ENCODE results near the gene SEMA4G.
A peak's percentile ranks its signal among the peaks of the same experiment; 100 is the strongest.

SEMA4G gene

DNA sequence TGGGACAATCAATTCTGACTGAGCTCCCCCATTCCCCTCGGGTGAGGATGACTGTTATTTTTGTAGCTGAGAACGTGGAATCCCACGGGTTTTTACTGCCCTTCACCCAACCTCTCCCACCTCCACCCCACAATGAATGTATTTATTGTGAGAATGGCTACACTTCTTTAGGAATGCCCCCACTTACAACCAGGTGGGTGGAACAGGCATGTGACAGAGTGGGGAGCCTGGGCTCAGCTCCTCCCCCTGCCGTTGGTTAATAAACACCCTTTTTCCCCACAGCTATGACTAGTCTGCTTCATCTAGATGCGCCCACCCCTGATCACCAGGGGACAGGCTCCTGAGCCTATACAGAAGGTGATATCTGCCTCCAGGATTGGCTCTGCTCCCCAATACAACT, 16.0 kb downstream of the SEMA4G start:
- no peaks in the 10 kb centered on the region for H3K9me2 ChIP-seq (replicated peaks; ENCODE audit: insufficient read depth, low read length)
- H3K27ac ChIP-seq (ENCODE audit: low read length), result no peak overlapping the region
- H4K20me1 ChIP-seq (ENCODE audit: insufficient read depth, low read length), result no peaks in the 10 kb centered on the region
- H3F3A ChIP-seq (ENCODE audit: insufficient read depth, low read length), result 0 out of 2 replicates have a peak, but pooled peaks cover 4% of the 10 kb centered on the region
- H3K9me3 ChIP-seq (replicated peaks; ENCODE audit: insufficient read depth, low read length), result no peaks in the 10 kb centered on the region
- H2AFZ ChIP-seq (ENCODE audit: low read length), result no peak overlapping the region
- 0 out of 2 replicates have a peak, but pooled peaks cover under 1% of the 10 kb centered on the region for H3K36me3 ChIP-seq (replicated peaks; ENCODE audit: insufficient read depth, low read length)
- H3K4me1 ChIP-seq (ENCODE audit: low read length), result peaks cover 21% of the 10 kb centered on the region
- no peak for TF ChIP-seq EZH2phosphoT487 (IDR thresholded peaks at IDR 0.05; ENCODE audit: low read length)
- no peak for TF ChIP-seq EZH2 (optimal IDR thresholded peaks at IDR 0.05; ENCODE audit: low read depth, low read length)
- TF ChIP-seq, protein P1, sequence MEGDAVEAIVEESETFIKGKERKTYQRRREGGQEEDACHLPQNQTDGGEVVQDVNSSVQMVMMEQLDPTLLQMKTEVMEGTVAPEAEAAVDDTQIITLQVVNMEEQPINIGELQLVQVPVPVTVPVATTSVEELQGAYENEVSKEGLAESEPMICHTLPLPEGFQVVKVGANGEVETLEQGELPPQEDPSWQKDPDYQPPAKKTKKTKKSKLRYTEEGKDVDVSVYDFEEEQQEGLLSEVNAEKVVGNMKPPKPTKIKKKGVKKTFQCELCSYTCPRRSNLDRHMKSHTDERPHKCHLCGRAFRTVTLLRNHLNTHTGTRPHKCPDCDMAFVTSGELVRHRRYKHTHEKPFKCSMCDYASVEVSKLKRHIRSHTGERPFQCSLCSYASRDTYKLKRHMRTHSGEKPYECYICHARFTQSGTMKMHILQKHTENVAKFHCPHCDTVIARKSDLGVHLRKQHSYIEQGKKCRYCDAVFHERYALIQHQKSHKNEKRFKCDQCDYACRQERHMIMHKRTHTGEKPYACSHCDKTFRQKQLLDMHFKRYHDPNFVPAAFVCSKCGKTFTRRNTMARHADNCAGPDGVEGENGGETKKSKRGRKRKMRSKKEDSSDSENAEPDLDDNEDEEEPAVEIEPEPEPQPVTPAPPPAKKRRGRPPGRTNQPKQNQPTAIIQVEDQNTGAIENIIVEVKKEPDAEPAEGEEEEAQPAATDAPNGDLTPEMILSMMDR (IDR thresholded peaks at IDR 0.05; ENCODE audit: low read length), result no peak
- no peak overlapping the region for H3K4me3 ChIP-seq (ENCODE audit: low read length)
- no peaks in the 10 kb centered on the region for H3K27me3 ChIP-seq (replicated peaks; ENCODE audit: insufficient read depth, low read length)
- DNase-seq, result no peak
- H3K9ac ChIP-seq (ENCODE audit: low read length), result no peak overlapping the region
- no peak overlapping the region for H3K4me2 ChIP-seq (ENCODE audit: low read depth, low read length)
- H3K79me2 ChIP-seq (ENCODE audit: low read length), result peaks cover 47% of the 10 kb centered on the region

DNA sequence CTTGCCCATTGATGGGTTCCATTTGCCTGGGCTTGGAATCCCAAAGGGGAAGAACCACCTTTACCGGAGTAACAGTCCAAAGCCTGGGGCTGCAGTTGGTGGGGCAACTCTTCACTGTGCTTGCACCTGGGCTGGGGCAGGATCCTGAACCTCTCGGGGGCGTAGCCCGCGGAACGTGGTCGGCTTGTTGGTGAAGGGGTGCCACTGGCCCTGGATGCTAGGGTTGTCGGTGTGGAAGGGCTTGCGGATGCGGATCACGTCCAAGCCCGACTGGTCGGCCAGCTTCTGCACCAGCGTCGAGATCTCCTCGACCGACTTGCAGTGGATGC, 17.3 kb downstream of the SEMA4G start:
- TF ChIP-seq, protein P1 (IDR thresholded peaks at IDR 0.05; ENCODE audit: low read length), result no peak
- no peak for TF ChIP-seq EZH2 (optimal IDR thresholded peaks at IDR 0.05; ENCODE audit: low read depth, low read length)
- TF ChIP-seq EZH2phosphoT487 (IDR thresholded peaks at IDR 0.05; ENCODE audit: low read length), result no peak
- H3F3A ChIP-seq (ENCODE audit: insufficient read depth, low read length), result 0 out of 2 replicates have a peak, but pooled peaks cover 4% of the 10 kb centered on the region

DNA sequence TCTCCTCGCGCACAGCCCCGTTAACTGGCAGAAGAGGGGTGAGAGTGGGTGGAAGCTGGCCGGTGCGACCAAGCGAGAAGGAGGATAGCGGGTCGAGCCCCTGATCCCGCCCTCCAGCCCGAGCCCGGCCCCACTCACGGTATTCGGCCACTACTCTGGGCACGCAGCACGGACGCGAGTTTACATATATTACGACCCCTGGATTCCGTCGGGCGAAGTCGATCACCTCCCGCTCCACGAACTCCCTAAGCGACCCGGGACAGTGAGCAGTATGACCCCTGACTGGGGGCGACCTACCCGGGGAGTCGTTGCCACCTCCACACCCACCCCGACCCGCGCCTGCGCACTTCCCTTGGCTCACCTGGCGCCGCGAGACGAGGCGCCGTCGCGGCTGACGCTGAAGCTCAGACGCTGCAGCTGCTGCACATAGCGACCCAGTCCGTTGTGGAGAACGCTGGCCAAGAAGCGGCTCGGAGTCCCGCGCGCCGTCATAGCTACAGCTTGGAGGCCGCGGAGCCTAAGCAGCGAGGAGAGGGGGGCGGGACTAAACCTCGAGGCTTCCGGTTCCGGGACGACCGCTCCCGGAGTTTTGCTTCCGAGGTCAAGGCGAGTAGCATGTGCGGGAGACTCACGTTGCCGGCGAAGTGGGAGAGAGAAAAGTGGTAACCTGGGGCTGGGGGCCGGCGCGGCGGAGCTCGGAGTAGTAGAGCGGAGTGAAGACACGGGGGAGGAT, 17.8 kb downstream of the SEMA4G start, which contains the start of the genes MRPL43 and TWNK:
Gene MRPL43 (minus strand): TSS at position 546 of the 733 bp plus-strand sequence. CDS start 54 bp downstream, at position 492.
Gene TWNK (plus strand): TSS at position 592 of the 733 bp plus-strand sequence. CDS start 668 bp downstream, outside the sequence.
- Histone ChIP-seq H3K9me3 (replicated peaks; ENCODE audit: insufficient read depth, low read length) (no peaks in the 10 kb centered on the region), H3F3A (ENCODE audit: insufficient read depth, low read length) (0 out of 2 replicates have a peak, but pooled peaks cover 4% of the 10 kb centered on the region), H3K27ac (ENCODE audit: low read length) (peak within 1 kb of the TSS; percentile 67; the same call in 1 of the 2 replicates), H3K4me2 (ENCODE audit: low read depth, low read length) (peak within 1 kb of the TSS; percentile 99), H3K79me2 (ENCODE audit: low read length) (peaks cover 58% of the 10 kb centered on the region), H4K20me1 (ENCODE audit: insufficient read depth, low read length) (no peaks in the 10 kb centered on the region), H3K9me2 (replicated peaks; ENCODE audit: insufficient read depth, low read length) (no peaks in the 10 kb centered on the region), H3K9ac (ENCODE audit: low read length) (peak within 1 kb of the TSS; percentile 83), H3K4me1 (ENCODE audit: low read length) (peaks cover 21% of the 10 kb centered on the region), H3K36me3 (replicated peaks; ENCODE audit: insufficient read depth, low read length) (peaks cover 8% of the 10 kb centered on the region; the same call in 1 of the 2 replicates), H2AFZ (ENCODE audit: low read length) (peak within 1 kb of the TSS; percentile 100), H3K27me3 (replicated peaks; ENCODE audit: insufficient read depth, low read length) (no peaks in the 10 kb centered on the region), H3K4me3 (ENCODE audit: low read length) (peak within 1 kb of the TSS; percentile 100)
- DNase-seq, result peak; percentile 88
- TF ChIP-seq EZH2 (optimal IDR thresholded peaks at IDR 0.05; ENCODE audit: low read depth, low read length), result no peak
- no peak for TF ChIP-seq EZH2phosphoT487 (IDR thresholded peaks at IDR 0.05; ENCODE audit: low read length)
- TF ChIP-seq, protein P1 (IDR thresholded peaks at IDR 0.05; ENCODE audit: low read length), result no peak

More for the DNA sequence above, 17.3 kb downstream of the SEMA4G start:
- Histone ChIP-seq H3K9ac (ENCODE audit: low read length) (peak overlapping the region; percentile 83), H4K20me1 (ENCODE audit: insufficient read depth, low read length) (no peaks in the 10 kb centered on the region), H3K79me2 (ENCODE audit: low read length) (peaks cover 58% of the 10 kb centered on the region), H3K4me2 (ENCODE audit: low read depth, low read length) (peak overlapping the region; percentile 99), H3K9me2 (replicated peaks; ENCODE audit: insufficient read depth, low read length) (no peaks in the 10 kb centered on the region), H3K4me3 (ENCODE audit: low read length) (peak overlapping the region; percentile 100), H3K9me3 (replicated peaks; ENCODE audit: insufficient read depth, low read length) (no peaks in the 10 kb centered on the region), H2AFZ (ENCODE audit: low read length) (peak overlapping the region; percentile 100), H3K36me3 (replicated peaks; ENCODE audit: insufficient read depth, low read length) (peaks cover 8% of the 10 kb centered on the region; the same call in 1 of the 2 replicates), H3K27ac (ENCODE audit: low read length) (no peak overlapping the region), H3K27me3 (replicated peaks; ENCODE audit: insufficient read depth, low read length) (no peaks in the 10 kb centered on the region), H3K4me1 (ENCODE audit: low read length) (peaks cover 21% of the 10 kb centered on the region)
- peak; percentile 6 for DNase-seq
